Dermis microvascular lymphatic vessel endothelial cell (primary cell): ENCODE results near the gene ERCC5. TPM values are rescaled to one million over a fixed set of nuclear protein-coding genes. Genes with fewer than 3 reads are reported as not detected.

Source experiments
- DNase-seq, 2 donors: peaks; one replicate each; pipeline versions ENCODE4 v3.0.0 to v3.0.0-alpha.2; 2010; ENCODE audit warnings: low read depth in 2 of 2
- total RNA-seq: library from RNA; depleted of rRNA; stranded (reverse); fragments of >200 nt; gene quantifications from 2 replicates; pipeline ENCODE4 v1.2.1, GENCODE V29; 2014

Gene ERCC5
- total RNA-seq, result 37.2 and 41.1 TPM in 2 replicates

- peak; percentile 93 to 95 for DNase-seq
These were observed at the start of gene ERCC5 for GRCh38 chr13:102845630-102846260. Gene ERCC5 (plus strand): TSS chr13:102846032. CDS start chr13:102846267, 235 bp downstream.

GRCh38 chr13:102798581-102799425, 47.0 kb upstream of the ERCC5 start, which contains the start of the genes BIVM and POGLUT2:
Gene BIVM (plus strand): TSS chr13:102799119. CDS start chr13:102807268, 8,149 bp downstream.
Gene POGLUT2 (minus strand): TSS chr13:102798976. CDS start chr13:102798670, 306 bp downstream.
- peak; percentile 84 to 94 for DNase-seq

- peak in 1 of 2 donors; percentile 33 for DNase-seq
These were observed 46.2 kb upstream of the ERCC5 start for GRCh38 chr13:102799426-102800144.

- peak in 1 of 2 donors; percentile 82 for DNase-seq
These were observed 45.4 kb upstream of the ERCC5 start for GRCh38 chr13:102800145-102801041.

GRCh38 chr13:102805680-102806079, 40.2 kb upstream of the ERCC5 start:
- no peak for DNase-seq

- no peak for DNase-seq
These were observed 38.1 kb upstream of the ERCC5 start for GRCh38 chr13:102807699-102808098.

- no peak for DNase-seq
These were observed 33.1 kb upstream of the ERCC5 start for GRCh38 chr13:102812611-102813287.

GRCh38 chr13:102814025-102814607, 31.7 kb upstream of the ERCC5 start:
- DNase-seq, result no peak

GRCh38 chr13:102814793-102815192, 31.0 kb upstream of the ERCC5 start:
- no peak for DNase-seq

- DNase-seq, result no peak
These were observed 30.0 kb upstream of the ERCC5 start for GRCh38 chr13:102815788-102816187.

- no peak for DNase-seq
These were observed 29.1 kb upstream of the ERCC5 start for GRCh38 chr13:102816708-102817107.

- DNase-seq, result no peak
These were observed 28.6 kb upstream of the ERCC5 start for GRCh38 chr13:102817241-102817640.

- no peak for DNase-seq
These were observed 27.9 kb upstream of the ERCC5 start for GRCh38 chr13:102817907-102818306.

GRCh38 chr13:102825400-102825799, 20.4 kb upstream of the ERCC5 start:
- no peak for DNase-seq

GRCh38 chr13:102825921-102826706, 19.7 kb upstream of the ERCC5 start:
- peak in 1 of 2 donors; percentile 37 for DNase-seq

GRCh38 chr13:102830646-102831045, 15.2 kb upstream of the ERCC5 start:
- no peak for DNase-seq

GRCh38 chr13:102836471-102836870, 9.4 kb upstream of the ERCC5 start:
- no peak for DNase-seq

- DNase-seq, result no peak
These were observed 7.6 kb upstream of the ERCC5 start for GRCh38 chr13:102838273-102838672.

GRCh38 chr13:102838982-102839381, 6.8 kb upstream of the ERCC5 start:
- DNase-seq, result no peak
